H1 (cell line): Measurements from ENCODE around the gene CBX4. TPM values are rescaled to one million over a fixed set of nuclear protein-coding genes. Genes with fewer than 3 reads are reported as not detected.

Experiments used
- CTCF ChIA-PET: fragments of 300-600 bp; sonication (Branson Sonifier 250); formaldehyde crosslinking; loops from one replicate; lab custom pipeline; 2021; ENCODE audit not compliant: partially characterized antibody; lab: Charles Lee
- POLR2A ChIA-PET: fragments of 300-600 bp; sonication (Branson Sonifier 250); formaldehyde crosslinking; loops from one replicate; lab custom pipeline; 2021; ENCODE audit warnings: inconsistent platforms; ENCODE audit not compliant: partially characterized antibody; lab: Charles Lee
- DNase-seq, 2 experiments: peaks; one replicate each; pipeline versions ENCODE4 v3.0.0 to v3.0.0-alpha.2; 2010 to 2022; ENCODE audit warnings: low spot score in 2 of 2, low read depth in 1 of 2, mixed read lengths in 1 of 2
- FAIRE-seq: peaks from 2 replicates; lab custom pipeline; 2011; peaks lifted over from hg19 to GRCh38; lab: Jason Lieb, UNC
- H2AFZ ChIP-seq: 2 replicates; pipeline ENCODE4 v1.8.1; 2012; ENCODE audit warnings: low read length, inconsistent platforms
- H2AK5ac ChIP-seq: 2 replicates; pipeline ENCODE4 v1.6.1; 2013; ENCODE audit warnings: low read depth, low read length
- H2BK120ac ChIP-seq: replicated peaks from 2 replicates; pipeline ENCODE3; 2013; ENCODE audit warnings: low read depth, low read length, inconsistent platforms
- H2BK12ac ChIP-seq: 2 replicates; pipeline ENCODE4 v1.6.1; 2013; ENCODE audit warnings: low read depth, low read length
- H2BK15ac ChIP-seq: 2 replicates; pipeline ENCODE4 v1.6.1; 2013; ENCODE audit warnings: low read length
- H2BK20ac ChIP-seq: 2 replicates; pipeline ENCODE4 v1.6.1; 2013; ENCODE audit warnings: low read length
- H2BK5ac ChIP-seq: 2 replicates; pipeline ENCODE4 v1.6.1; 2013; ENCODE audit warnings: low read depth, low read length
- H3K14ac ChIP-seq: 2 replicates; pipeline ENCODE4 v1.6.1; 2013; ENCODE audit warnings: inconsistent platforms; ENCODE audit not compliant: insufficient read length
- H3K18ac ChIP-seq: 2 replicates; pipeline ENCODE4 v1.6.1; 2013; ENCODE audit warnings: low read length; ENCODE audit errors: extremely low read depth
- H3K23ac ChIP-seq: 2 replicates; pipeline ENCODE4 v1.6.1; 2013; ENCODE audit warnings: inconsistent platforms; ENCODE audit not compliant: insufficient read length
- H3K23me2 ChIP-seq: 2 replicates; pipeline ENCODE4 v1.6.1; 2013; ENCODE audit warnings: low read depth, low read length
- H3K27ac ChIP-seq: 2 replicates; pipeline ENCODE4 v1.6.1; 2011; ENCODE audit warnings: low read depth, low read length, inconsistent platforms
- H3K27me3 ChIP-seq, 4 experiments: replicated peaks in 1 of 4; 1 replicate in 1 of 4; 2 replicates in 3 of 4; pipeline versions ENCODE4 v1.6.1 to v1.8.1; 2011 to 2013; ENCODE audit warnings: low read length in 3 of 4, mild to moderate bottlenecking in 3 of 4, inconsistent platforms in 2 of 4, mixed read lengths in 2 of 4, moderate library complexity in 1 of 4; ENCODE audit not compliant: control insufficient read depth in 3 of 4, insufficient read depth in 3 of 4; ENCODE audit errors: extremely low read depth in 1 of 4
- H3K36me3 ChIP-seq, 4 experiments: 2 replicates each; pipeline versions ENCODE4 v1.6.1 to v1.8.1; 2011 to 2013; ENCODE audit warnings: mild to moderate bottlenecking in 4 of 4, low read length in 3 of 4, moderate library complexity in 2 of 4, control low read depth in 1 of 4, inconsistent platforms in 1 of 4; ENCODE audit not compliant: insufficient read depth in 4 of 4, control insufficient read depth in 2 of 4
- H3K4ac ChIP-seq: replicated peaks from 2 replicates; pipeline ENCODE3; 2013; ENCODE audit warnings: low read length, low read depth, mixed read lengths, inconsistent platforms; ENCODE audit not compliant: insufficient read length
- H3K4me1 ChIP-seq, 4 experiments: replicated peaks in 1 of 4; 1 replicate in 1 of 4; 2 replicates in 3 of 4; pipeline versions ENCODE4 v1.6.1 to v1.8.1; 2011 to 2013; ENCODE audit warnings: low read length in 3 of 4, inconsistent platforms in 2 of 4, mixed read lengths in 1 of 4; ENCODE audit not compliant: insufficient read depth in 4 of 4, control insufficient read depth in 3 of 4
- H3K4me2 ChIP-seq, 2 experiments: 2 replicates each; pipeline versions ENCODE4 v1.6.1 to v1.8.1; 2011 to 2013; ENCODE audit warnings: low read depth in 2 of 2, low read length in 2 of 2, control low read depth in 1 of 2, inconsistent platforms in 1 of 2, mild to moderate bottlenecking in 1 of 2; ENCODE audit not compliant: insufficient read depth in 1 of 2
- H3K4me3 ChIP-seq, 4 experiments: fragments of 200-600, 300-600 bp in 1 of 4; sonication (generic), shearing (Covaris generic), sonication (Bioruptor Twin) in 1 of 4; 2 replicates each; pipeline versions ENCODE4 v1.5.1 to v1.8.1; 2011 to 2016; ENCODE audit warnings: low read length in 4 of 4, low read depth in 3 of 4, control low read depth in 2 of 4, inconsistent platforms in 2 of 4, mild to moderate bottlenecking in 2 of 4, mixed read lengths in 1 of 4, moderate library complexity in 1 of 4; ENCODE audit not compliant: insufficient read depth in 2 of 4; ENCODE audit errors: extremely low read depth in 1 of 4
- H3K56ac ChIP-seq: replicated peaks from 2 replicates; pipeline ENCODE3; 2013; ENCODE audit warnings: low read depth, mild to moderate bottlenecking, mixed read lengths, low read length, inconsistent platforms; ENCODE audit not compliant: insufficient read length
- H3K79me1 ChIP-seq: 2 replicates; pipeline ENCODE4 v1.6.1; 2013; ENCODE audit warnings: low read depth, low read length, control low read depth
- H3K79me2 ChIP-seq, 2 experiments: 2 replicates each; pipeline versions ENCODE4 v1.6.1 to v1.8.1; 2012 to 2013; ENCODE audit warnings: low read length in 2 of 2, mild to moderate bottlenecking in 2 of 2, inconsistent platforms in 1 of 2; ENCODE audit not compliant: insufficient read depth in 2 of 2, control insufficient read depth in 1 of 2
- H3K9ac ChIP-seq, 4 experiments: replicated peaks in 1 of 4; 1 replicate in 1 of 4; 2 replicates in 3 of 4; pipeline versions ENCODE4 v1.6.1 to v1.8.1; 2011 to 2013; ENCODE audit warnings: low read depth in 3 of 4, low read length in 3 of 4, control low read depth in 2 of 4, mild to moderate bottlenecking in 2 of 4, moderate library complexity in 2 of 4, inconsistent platforms in 1 of 4; ENCODE audit errors: extremely low read depth in 1 of 4
- H3K9me3 ChIP-seq, 2 experiments: 2 replicates each; pipeline versions ENCODE4 v1.6.1 to v1.8.1; 2012 to 2013; ENCODE audit warnings: mild to moderate bottlenecking in 2 of 2, moderate library complexity in 2 of 2, control low read depth in 1 of 2, inconsistent platforms in 1 of 2, low read depth in 1 of 2, low read length in 1 of 2, mixed read lengths in 1 of 2; ENCODE audit not compliant: insufficient read depth in 2 of 2
- H4K20me1 ChIP-seq, 2 experiments: replicated peaks in 1 of 2; 2 replicates each; pipeline versions ENCODE3 to v1.8.1; 2011 to 2013; ENCODE audit warnings: inconsistent platforms in 2 of 2, low read length in 2 of 2, mild to moderate bottlenecking in 1 of 2; ENCODE audit not compliant: insufficient read depth in 2 of 2, control insufficient read depth in 1 of 2
- H4K5ac ChIP-seq: 2 replicates; pipeline ENCODE4 v1.6.1; 2013; ENCODE audit warnings: low read length, low read depth, mixed read lengths, inconsistent platforms; ENCODE audit not compliant: insufficient read length
- H4K8ac ChIP-seq: 2 replicates; pipeline ENCODE4 v1.8.0; 2013; ENCODE audit warnings: mild to moderate bottlenecking, moderate library complexity, low read length, inconsistent platforms; ENCODE audit not compliant: insufficient read depth; ENCODE audit errors: extremely low read depth
- H4K91ac ChIP-seq: replicated peaks from 2 replicates; pipeline ENCODE3; 2013; ENCODE audit warnings: low read length, mixed read lengths, inconsistent platforms; ENCODE audit not compliant: insufficient read length
- BACH1 ChIP-seq: IDR thresholded peaks from 2 replicates; pipeline ENCODE4 v1.6.1; 2012; ENCODE audit warnings: low read length, improper control_type of control experiment
- CREB1 ChIP-seq: IDR thresholded peaks from 2 replicates; pipeline ENCODE4 v1.6.1; 2012; ENCODE audit warnings: inconsistent platforms
- GABPA ChIP-seq: IDR thresholded peaks from 2 replicates; pipeline ENCODE4 v1.6.1; 2011; ENCODE audit warnings: mild to moderate bottlenecking, low read length, moderate library complexity, borderline replicate concordance; ENCODE audit not compliant: insufficient read depth
- RAD21 ChIP-seq, 2 experiments: IDR thresholded peaks in 1 of 2; conservative IDR thresholded peaks in 1 of 2; 2 replicates each; pipeline ENCODE4 v1.6.1; 2011; ENCODE audit warnings: low read depth in 2 of 2, low read length in 2 of 2, improper control_type of control experiment in 1 of 2, inconsistent platforms in 1 of 2, mild to moderate bottlenecking in 1 of 2, moderate library complexity in 1 of 2
- SUZ12 ChIP-seq: fragments of 200-600 bp; sonication (generic); IDR thresholded peaks from 2 replicates; pipeline ENCODE4 v1.6.1; 2012; ENCODE audit warnings: mild to moderate bottlenecking, inconsistent platforms, low read length, moderate library complexity, mixed read lengths
- WGBS, 2 experiments: shearing (Covaris generic) in 1 of 2; methylation state at CpG; one replicate each; pipeline versions ENCODE4 v1.1.6 to v1.1.7; 2013 to 2015; ENCODE audit warnings: low lambda C conversion rate in 2 of 2, mixed read lengths in 2 of 2, inconsistent platforms in 1 of 2, low coverage in 1 of 2, missing lambda C conversion rate in 1 of 2; ENCODE audit not compliant: insufficient replicate concordance in 2 of 2, insufficient coverage in 1 of 2, insufficient read length in 1 of 2; ENCODE audit errors: extremely low coverage in 1 of 2, missing lambda C conversion rate in 1 of 2; 5-methylcytosine and 5-hydroxymethylcytosine counted together
- polyA plus RNA-seq, 7 experiments: library from polyadenylated mRNA; depleted of rRNA in 3 of 7; stranded (reverse) in 5 of 7; unstranded in 2 of 7; fragments of >200 nt in 5 of 7; fragments of 200-250 nt in 2 of 7; gene quantifications; 1 replicate in 5 of 7; 2 replicates in 1 of 7; 4 replicates in 1 of 7; pipeline versions ENCODE4 v1.2.1 to v1.2.3, GENCODE V29; 2011 to 2013; ENCODE audit warnings: missing spikeins in 2 of 7, mixed read lengths in 2 of 7
- total RNA-seq: library from RNA; stranded (reverse); fragmentation: NEBNext Ultra II Directional; extraction: Animal tissue kit (Norgen Biotek cat#: 25700); gene quantifications from 2 replicates; pipeline ENCODE4 v1.2.1, GENCODE V29; 2021
- TF ChIP-seq, protein P1 (sequence below): IDR thresholded peaks from 2 replicates; pipeline ENCODE4 v1.6.1; 2011; ENCODE audit warnings: low read depth, mild to moderate bottlenecking, low read length; ENCODE audit not compliant: insufficient read depth
- TF ChIP-seq, protein P2 (sequence below), 3 experiments: IDR thresholded peaks; 1 replicate in 2 of 3; 2 replicates in 1 of 3; pipeline versions ENCODE4 v1.5.1 to v1.6.1; 2011; ENCODE audit warnings: low read length in 3 of 3, mild to moderate bottlenecking in 3 of 3, inconsistent platforms in 2 of 3, low read depth in 1 of 3, moderate library complexity in 1 of 3; ENCODE audit not compliant: insufficient read depth in 1 of 3; ENCODE audit errors: control extremely low read depth in 1 of 3

Gene CBX4
- total and polyA plus RNA-seq, 2 of the 8 experiments (the other 6 are each of a cell fraction or from before 2014, with no cell fraction given): 1.8 to 4.0 TPM

DNA sequence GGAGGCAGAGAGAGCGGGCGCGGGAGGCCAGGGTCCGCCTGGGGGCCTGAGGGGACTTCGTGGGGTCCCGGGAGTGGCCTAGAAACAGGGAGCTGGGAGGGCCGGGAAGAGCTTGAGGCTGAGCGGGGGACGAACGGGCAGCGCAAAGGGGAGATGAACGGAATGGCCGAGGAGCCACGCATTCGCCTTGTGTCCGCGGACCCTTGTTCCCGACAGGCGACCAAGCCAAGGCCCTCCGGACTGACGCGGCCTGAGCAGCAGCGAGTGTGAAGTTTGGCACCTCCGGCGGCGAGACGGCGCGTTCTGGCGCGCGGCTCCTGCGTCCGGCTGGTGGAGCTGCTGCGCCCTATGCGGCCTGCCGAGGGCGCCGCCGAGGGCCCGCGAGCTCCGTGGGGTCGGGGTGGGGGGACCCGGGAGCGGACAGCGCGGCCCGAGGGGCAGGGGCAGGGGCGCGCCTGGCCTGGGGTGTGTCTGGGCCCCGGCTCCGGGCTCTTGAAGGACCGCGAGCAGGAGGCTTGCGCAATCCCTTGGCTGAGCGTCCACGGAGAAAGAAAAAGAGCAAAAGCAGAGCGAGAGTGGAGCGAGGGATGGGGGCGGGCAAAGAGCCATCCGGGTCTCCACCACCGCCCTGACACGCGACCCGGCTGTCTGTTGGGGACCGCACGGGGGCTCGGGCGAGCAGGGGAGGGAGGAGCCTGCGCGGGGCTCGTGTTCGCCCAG is 1.2 kb upstream of the CBX4 start:
- no peaks in the 10 kb centered on the region for H3K79me2 ChIP-seq
- H3K14ac ChIP-seq: no peak overlapping the region
- no peaks in the 10 kb centered on the region for H3K79me1 ChIP-seq
- H3K4me3 ChIP-seq: peak overlapping the region in 2 of 4 experiments; percentile 26 to 57; a peak in 3 of 8 replicates
- peaks cover 19% of the 10 kb centered on the region; the same call in 1 of the 2 replicates for H3K23me2 ChIP-seq
- H3K4ac ChIP-seq: no peak overlapping the region
- peaks cover 8 to 13% of the 10 kb centered on the region in 2 experiments for H4K20me1 ChIP-seq
- peaks cover 0 to 16% (median 0%) of the 10 kb centered on the region in 4 experiments; a peak in 1 of 8 replicates for H3K36me3 ChIP-seq
- ChIA-PET POLR2A (interaction anchor here (0.7 to 7.6 kb wide), 15 partner anchors 8 to 1152 kb away, joined by 3 to 111 read pairs (median 6); partner anchors contain the start of genes CBX8 and CHMP6), CTCF (interaction anchor here (0.6 to 11.6 kb wide), 26 partner anchors 8 to 350 kb away, joined by 3 to 181 read pairs (median 6); partner anchors contain the start of gene CBX2)
- peaks cover 3 to 48% (median 34%) of the 10 kb centered on the region in 4 experiments for H3K4me1 ChIP-seq
- no peak overlapping the region for H2AFZ ChIP-seq
- DNase-seq (peak in 1 of 2 experiments; percentile 67), FAIRE-seq (no peak)
- H3K56ac ChIP-seq: no peak overlapping the region
- 11% methylated on average over 48 of the region's 74 CpGs; no CpG with 5 or more reads in 1 of the 2 experiments for WGBS, 2 experiments
- H2AK5ac ChIP-seq: no peak overlapping the region
- H3K4me2 ChIP-seq: peak overlapping the region; percentile 62 to 77
- peak overlapping the region; percentile 65 for H4K8ac ChIP-seq
- no peak overlapping the region for H4K5ac ChIP-seq
- H3K18ac ChIP-seq: no peak overlapping the region; the same call in 1 of the 2 replicates
- H3K27me3 ChIP-seq: peaks cover 62 to 85% (median 82%) of the 10 kb centered on the region in 4 experiments
- no peak overlapping the region for H4K91ac ChIP-seq
- H2BK12ac ChIP-seq: peak overlapping the region; percentile 88; the same call in 1 of the 2 replicates
- no peak overlapping the region for H2BK5ac ChIP-seq
- peak overlapping the region; percentile 53; the same call in 1 of the 2 replicates for H2BK15ac ChIP-seq
- no peak overlapping the region for H2BK120ac ChIP-seq
- H3K9me3 ChIP-seq: peaks cover 0 to 8% of the 10 kb centered on the region in 2 experiments; a peak in 2 of 4 replicates
- H3K27ac ChIP-seq: no peak overlapping the region
- H3K9ac ChIP-seq: no peak overlapping the region
- H2BK20ac ChIP-seq: no peak overlapping the region
- no peak overlapping the region for H3K23ac ChIP-seq
- TF ChIP-seq, protein P1, sequence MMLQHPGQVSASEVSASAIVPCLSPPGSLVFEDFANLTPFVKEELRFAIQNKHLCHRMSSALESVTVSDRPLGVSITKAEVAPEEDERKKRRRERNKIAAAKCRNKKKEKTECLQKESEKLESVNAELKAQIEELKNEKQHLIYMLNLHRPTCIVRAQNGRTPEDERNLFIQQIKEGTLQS: no peak
- TF ChIP-seq BACH1: peak; percentile 60; the same call in 1 of the 2 replicates
- peak; percentile 18; the same call in 1 of the 2 replicates for TF ChIP-seq CREB1
- TF ChIP-seq RAD21 (IDR thresholded peaks at IDR 0.05 in 1 of 2, conservative IDR thresholded peaks at IDR 0.05 in 1 of 2; ENCODE audit: low read depth in 2 of 2, low read length in 2 of 2): peak in 1 of 2 experiments; percentile 34; a peak in 1 of 4 replicates
- TF ChIP-seq, protein P2, sequence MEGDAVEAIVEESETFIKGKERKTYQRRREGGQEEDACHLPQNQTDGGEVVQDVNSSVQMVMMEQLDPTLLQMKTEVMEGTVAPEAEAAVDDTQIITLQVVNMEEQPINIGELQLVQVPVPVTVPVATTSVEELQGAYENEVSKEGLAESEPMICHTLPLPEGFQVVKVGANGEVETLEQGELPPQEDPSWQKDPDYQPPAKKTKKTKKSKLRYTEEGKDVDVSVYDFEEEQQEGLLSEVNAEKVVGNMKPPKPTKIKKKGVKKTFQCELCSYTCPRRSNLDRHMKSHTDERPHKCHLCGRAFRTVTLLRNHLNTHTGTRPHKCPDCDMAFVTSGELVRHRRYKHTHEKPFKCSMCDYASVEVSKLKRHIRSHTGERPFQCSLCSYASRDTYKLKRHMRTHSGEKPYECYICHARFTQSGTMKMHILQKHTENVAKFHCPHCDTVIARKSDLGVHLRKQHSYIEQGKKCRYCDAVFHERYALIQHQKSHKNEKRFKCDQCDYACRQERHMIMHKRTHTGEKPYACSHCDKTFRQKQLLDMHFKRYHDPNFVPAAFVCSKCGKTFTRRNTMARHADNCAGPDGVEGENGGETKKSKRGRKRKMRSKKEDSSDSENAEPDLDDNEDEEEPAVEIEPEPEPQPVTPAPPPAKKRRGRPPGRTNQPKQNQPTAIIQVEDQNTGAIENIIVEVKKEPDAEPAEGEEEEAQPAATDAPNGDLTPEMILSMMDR (IDR thresholded peaks at IDR 0.05; ENCODE audit: control extremely low read depth in 1 of 3, insufficient read depth in 1 of 3, low read depth in 1 of 3, low read length in 3 of 3): peak; percentile 45 to 64 (median 61)
- TF ChIP-seq GABPA: 0 out of 2 replicates have a peak, but pooled peaks have one; percentile 21
- peak; percentile 32 for TF ChIP-seq SUZ12
